ENCODE measurements around the gene ZNF559.

ZNF559 gene

DNA sequence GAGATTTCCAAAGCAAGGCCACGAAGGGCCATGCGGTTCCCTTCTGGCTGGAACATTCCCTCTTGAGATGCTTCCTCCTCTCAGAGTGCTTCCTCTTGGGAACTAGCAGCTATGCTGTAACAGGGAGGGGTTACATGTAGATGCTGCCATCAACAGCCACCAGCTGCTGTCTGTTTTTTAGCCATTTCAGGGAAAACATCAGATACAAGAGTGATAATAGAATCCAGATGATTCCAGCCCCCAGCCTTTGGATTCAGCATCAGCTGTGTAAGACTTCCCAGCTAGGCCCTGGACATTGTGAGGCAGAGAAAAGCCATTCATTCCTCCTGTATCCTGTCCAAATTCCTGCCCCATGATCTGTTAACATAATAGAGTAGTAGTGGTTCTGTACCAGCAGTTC lies 30.7 kb downstream of the ZNF559 start:
- no peak for DNase-seq

GRCh38 chr19:9362905-9363304 lies 38.9 kb downstream of the ZNF559 start, which contains the start of gene ZNF177:
Gene ZNF177, plus strand, starts transcription at chr19:9363013. Its CDS starts 15,299 bp downstream, at chr19:9378312.
- no peak for DNase-seq

GRCh38 chr19:9370738-9371619 lies 47.0 kb downstream of the ZNF559 start:
- DNase-seq, result no peak

GRCh38 chr19:9381361-9381785 lies 57.4 kb downstream of the ZNF559 start:
- DNase-seq, result no peak
